22Rv1 (cell line): ENCODE measurements around the gene CAVIN2.

ENCODE experiments used
- H3K27ac ChIP-seq: fragments of 450-650 bp; 2 replicates; pipeline ENCODE4 v1.5.1; 2017
- ZFX ChIP-seq: fragments of 450-650 bp; IDR thresholded peaks from 2 replicates; pipeline ENCODE4 v1.6.1; 2017; ENCODE audit warnings: antibody characterized with exemption, borderline replicate concordance
- TF ChIP-seq, protein P1 (sequence below): fragments of 450-650 bp; IDR thresholded peaks from 2 replicates; pipeline ENCODE4 v1.5.1; 2017; ENCODE audit warnings: mild to moderate bottlenecking

The CAVIN2 gene

DNA sequence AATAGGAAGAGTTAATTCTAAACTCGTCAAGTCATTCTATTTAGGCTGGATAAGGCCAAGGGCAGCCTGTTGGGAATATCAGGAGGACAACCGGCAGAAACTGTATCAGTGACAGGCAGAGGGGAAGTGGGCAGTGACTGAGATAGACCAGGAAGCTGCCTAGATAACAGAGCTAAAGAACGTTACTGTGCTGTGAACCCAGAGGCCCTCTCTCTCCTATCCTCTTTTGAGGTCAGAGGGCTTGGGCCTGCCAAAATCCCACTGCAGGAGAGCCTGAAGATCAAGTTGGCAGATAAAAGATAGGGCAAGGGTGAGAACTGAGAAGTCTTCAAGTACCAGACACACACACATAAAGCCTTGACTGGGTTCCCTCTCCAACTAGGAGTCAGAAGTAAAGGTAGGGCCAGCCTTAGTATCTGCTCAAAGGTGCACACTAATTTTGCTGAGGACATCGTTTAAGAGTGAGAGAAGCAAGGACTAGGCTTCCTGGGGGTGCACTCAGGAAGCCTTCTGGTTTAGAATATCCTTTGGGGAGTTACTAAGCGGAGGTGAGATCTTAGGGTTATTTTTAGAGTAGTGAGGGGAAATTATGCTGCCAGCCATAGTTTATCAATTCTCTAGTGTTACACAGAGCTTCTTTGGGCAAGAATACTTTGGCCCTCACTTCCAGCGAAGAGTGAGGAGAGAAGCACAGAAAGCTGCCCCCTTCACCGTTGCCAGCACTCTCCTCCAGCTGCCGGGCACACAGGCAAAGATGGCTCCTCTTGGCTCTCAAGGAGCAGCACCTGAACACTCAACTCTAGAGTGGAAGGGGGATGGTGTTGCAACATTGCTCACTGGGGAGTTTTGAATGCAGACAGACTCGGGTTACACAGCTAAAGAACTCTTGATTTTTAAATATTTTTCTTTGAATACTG is 9.8 kb downstream of the CAVIN2 start:
- TF ChIP-seq ZFX, result no peak
- TF ChIP-seq, protein P1, sequence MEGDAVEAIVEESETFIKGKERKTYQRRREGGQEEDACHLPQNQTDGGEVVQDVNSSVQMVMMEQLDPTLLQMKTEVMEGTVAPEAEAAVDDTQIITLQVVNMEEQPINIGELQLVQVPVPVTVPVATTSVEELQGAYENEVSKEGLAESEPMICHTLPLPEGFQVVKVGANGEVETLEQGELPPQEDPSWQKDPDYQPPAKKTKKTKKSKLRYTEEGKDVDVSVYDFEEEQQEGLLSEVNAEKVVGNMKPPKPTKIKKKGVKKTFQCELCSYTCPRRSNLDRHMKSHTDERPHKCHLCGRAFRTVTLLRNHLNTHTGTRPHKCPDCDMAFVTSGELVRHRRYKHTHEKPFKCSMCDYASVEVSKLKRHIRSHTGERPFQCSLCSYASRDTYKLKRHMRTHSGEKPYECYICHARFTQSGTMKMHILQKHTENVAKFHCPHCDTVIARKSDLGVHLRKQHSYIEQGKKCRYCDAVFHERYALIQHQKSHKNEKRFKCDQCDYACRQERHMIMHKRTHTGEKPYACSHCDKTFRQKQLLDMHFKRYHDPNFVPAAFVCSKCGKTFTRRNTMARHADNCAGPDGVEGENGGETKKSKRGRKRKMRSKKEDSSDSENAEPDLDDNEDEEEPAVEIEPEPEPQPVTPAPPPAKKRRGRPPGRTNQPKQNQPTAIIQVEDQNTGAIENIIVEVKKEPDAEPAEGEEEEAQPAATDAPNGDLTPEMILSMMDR, result no peak
- H3K27ac ChIP-seq, result no peak overlapping the region

GRCh38 chr2:191836471-191836852 is 10.4 kb downstream of the CAVIN2 start:
- no peak overlapping the region for H3K27ac ChIP-seq
- TF ChIP-seq ZFX, result no peak
- TF ChIP-seq, protein P1, result no peak

DNA sequence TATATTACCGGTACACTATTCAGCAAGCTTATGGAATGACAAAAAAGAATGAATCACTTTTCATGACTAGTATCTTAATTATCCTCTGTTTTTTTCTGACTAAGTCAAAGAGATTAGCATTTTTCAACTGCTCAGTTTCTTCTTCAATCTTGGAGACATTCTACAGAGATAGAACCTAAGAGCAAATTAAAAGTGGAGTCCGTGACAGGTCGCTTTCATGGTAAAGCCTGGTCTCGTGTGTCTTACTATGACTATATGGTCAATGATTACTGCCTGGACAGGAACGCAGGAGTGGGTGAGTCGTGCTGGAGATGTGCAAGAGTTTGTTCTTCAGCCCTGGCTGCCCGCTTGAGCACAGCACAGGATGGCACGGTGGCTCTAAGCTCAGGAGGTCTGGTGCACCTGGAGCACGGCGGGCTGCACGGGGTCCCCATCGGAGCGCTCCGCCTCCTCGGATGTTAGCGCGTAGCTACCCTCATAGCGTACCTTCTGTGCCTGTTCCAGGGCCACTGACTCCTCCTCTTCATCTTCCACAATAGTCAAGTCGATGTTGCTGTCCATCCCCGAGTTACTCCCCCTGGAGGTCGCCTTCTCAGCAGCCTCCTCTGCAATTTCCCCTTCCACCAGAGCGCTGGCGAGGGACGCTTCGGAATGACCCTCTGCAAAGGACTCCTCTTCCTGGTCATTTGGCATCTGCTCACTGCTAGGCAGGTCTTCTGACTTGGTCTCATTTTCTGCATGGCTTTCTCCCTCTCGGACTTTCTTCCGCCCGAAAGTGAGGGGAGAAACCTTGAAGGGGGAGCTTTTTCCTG is 11.1 kb downstream of the CAVIN2 start:
- no peak overlapping the region for H3K27ac ChIP-seq
- TF ChIP-seq ZFX, result no peak
- TF ChIP-seq, protein P1, result no peak

- no peak overlapping the region for H3K27ac ChIP-seq
- TF ChIP-seq, protein P1, result no peak
- TF ChIP-seq ZFX, result no peak
Observed at GRCh38 chr2:191835100-191835499, 11.8 kb downstream of the CAVIN2 start.

DNA sequence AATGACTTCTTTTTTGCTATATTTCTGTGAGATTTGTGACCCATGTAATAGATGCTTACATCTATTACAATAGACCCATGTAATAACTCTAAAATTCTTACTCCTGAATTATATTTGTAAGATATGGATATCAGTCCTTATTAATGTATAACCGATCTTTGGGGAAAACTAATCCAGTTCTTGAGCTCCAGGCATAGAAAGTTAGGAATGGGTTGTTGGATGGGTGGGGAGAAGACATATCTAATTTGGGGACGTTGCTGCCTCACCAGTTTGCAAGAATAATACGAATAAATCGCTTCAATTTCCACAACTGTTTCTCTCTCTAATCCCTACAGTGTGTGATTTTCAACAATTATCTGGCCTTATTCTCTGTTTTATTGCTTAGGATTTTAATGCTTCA is 13.5 kb downstream of the CAVIN2 start:
- H3K27ac ChIP-seq, result no peak overlapping the region
- no peak for TF ChIP-seq ZFX
- TF ChIP-seq, protein P1, result no peak

- no peak for TF ChIP-seq ZFX
- H3K27ac ChIP-seq, result no peak overlapping the region
Observed at GRCh38 chr2:191832668-191833067, 14.2 kb downstream of the CAVIN2 start.

- H3K27ac ChIP-seq, result no peak overlapping the region
- TF ChIP-seq ZFX, result no peak
- TF ChIP-seq, protein P1, result no peak
Observed at GRCh38 chr2:191831410-191831994, 15.4 kb downstream of the CAVIN2 start.
